ENCODE measurements around the gene ITGB6.
"Not testable (repeated sequence)": the region's sequence is repeated elsewhere in the genome, so short reads cannot be mapped to it uniquely, and the experiment has no call there.

The ITGB6 gene

DNA sequence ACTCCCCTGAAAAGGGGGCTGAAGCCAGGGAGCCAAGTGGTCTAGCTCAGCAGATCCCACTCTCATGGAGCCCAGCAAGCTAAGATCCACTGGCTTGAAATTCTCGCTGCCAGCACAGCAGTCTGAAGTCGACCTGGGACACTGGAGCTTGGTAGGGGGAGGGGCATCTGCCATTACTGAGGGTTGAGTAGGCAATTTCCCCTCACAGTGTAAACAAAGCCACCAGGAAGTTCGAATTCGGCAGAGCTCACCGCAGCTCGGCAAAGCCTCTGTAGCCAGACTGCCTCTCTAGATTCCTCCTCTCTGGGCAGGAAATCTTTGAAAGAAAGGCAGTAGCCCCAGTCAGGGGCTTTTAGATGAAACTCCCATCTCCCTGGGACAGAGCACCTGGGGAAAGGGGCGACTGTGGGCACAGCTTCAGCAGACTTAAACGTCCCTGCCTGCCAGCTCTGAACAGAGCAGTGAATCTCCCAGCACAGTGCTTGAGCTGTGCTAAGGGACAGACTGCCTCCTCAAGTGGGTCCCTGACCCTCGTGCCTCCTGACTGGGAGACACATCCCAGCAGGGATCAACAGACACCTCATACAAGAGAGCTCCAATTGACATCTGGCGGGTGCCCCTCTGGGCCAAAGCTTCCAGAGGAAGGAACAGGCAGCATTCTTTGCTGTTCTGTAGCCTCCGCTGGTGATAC lies 18.8 kb downstream of the ITGB6 start:
- peak; percentile 58 for DNase-seq (ENCODE audit: low spot score)

DNA sequence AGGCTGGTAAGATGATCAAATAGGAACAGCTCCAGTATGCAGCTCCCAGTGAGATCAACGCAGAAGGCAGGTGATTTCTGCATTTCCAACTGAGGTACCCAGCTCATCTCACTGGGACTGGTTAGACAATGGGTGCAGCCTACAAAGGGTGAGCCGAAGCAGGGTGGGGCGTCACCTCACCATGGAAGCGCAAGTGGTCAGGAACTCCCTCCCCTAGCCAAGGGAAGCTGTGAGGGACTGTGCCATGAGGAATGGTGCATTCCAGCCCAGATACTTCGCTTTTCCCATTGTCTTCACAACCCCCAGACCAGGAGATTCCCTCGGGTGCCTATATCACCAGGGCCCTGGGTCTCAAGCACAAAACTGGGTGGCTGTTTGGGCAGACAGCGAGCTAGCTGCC lies 19.4 kb downstream of the ITGB6 start:
- DNase-seq (ENCODE audit: low spot score) = not testable (repeated sequence)

DNA sequence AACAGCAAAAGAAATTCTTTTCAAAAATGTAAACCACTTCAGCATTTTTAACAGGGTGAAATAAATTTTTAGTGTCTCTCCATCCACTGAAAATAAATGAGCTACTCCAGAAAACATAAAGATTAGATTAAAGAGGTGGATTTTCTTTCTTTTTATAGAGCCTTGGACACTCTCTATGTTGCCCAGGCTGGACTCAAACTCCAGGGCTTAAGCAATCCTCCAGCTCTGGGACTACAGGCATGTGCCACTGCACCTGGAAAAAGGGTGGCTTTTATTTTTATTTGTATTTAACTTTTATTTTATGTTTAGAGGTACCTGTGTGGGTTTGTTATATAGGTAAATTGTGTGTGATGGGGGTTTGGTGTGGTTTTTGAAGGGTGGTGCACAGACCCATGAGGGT lies 19.9 kb downstream of the ITGB6 start:
- no peak for DNase-seq (ENCODE audit: low spot score)

DNA sequence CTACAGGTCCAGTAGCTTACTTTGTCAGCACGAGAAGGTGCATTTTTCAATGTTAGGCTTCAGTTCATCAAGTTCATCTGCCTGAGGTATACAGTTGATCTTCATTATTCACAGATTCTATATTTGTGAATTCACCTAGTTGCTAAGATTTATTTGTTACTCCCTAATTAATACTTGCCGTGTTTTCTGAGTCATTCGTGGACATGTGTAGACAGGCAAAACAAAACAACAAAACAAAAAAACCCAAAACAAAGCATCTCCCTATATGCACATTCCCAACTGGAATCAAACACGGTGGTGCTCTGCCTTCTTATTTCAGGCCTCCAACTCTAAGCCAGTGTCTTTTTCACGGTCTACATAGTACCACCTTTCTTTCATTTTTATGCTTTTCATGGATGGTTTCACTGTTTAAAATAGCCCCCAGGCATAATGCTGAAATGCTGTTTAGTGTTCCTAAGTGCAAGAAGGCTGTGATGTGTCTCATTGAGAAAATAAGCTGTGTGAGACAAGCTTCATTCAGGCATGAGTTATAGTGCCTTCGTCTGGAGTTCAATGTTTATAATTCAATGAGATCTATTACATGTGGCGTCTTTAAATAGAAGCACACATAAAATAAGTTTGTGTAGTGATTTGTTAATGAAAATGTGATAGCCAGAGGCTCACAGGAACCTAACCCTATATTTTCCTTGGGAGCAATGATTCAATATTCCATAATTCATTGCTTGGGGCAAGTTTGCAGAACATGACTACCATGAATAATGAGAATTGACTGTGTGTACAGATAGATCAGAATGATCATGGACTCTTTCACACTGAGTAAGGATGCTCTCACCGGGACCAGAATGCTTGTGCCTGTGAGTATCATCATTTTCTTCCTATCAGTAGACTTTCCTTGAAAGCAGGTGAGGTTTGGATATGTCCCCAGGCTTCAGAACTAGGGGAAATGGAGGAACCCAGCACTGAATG lies 24.6 kb downstream of the ITGB6 start:
- no peak for DNase-seq (ENCODE audit: low spot score)

DNA sequence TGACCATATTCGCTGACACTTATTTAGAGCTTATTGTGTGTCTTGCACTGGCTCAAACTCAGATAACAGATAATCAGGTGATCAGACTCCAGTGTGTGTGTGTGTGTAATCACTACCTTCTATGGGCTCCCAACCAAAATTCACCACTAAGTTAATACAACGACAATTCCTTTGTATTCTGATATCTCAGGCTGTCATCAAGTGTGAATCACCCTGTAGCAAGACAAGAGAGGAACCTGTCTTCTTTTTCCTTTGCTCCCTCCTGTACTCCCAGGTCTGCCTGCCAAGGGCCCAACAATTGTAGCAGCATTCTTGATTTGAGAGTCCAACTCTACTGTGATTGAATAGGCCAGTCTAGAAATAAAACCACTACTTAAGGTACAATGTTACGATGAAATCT lies 25.8 kb downstream of the ITGB6 start:
- DNase-seq (ENCODE audit: low spot score) = no peak

DNA sequence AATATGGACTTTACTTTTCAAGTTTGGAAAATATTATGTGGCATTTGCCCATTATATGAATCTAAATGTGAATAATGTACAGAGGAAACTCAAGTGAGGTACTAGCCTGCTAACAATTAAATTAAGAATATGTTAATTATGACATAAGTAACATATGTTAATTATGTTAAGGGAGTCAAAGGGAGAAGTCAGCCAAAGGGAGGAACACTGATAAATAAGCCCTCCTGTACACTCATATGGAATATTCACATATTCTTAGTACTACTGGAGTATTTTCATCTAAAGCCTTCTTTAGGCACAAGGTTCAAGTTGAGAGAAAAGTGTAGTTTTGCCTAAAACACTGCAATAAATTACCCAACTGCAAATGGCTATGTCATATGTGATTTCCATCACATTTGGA lies 30.1 kb downstream of the ITGB6 start:
- no peak for DNase-seq (ENCODE audit: low spot score)

DNA sequence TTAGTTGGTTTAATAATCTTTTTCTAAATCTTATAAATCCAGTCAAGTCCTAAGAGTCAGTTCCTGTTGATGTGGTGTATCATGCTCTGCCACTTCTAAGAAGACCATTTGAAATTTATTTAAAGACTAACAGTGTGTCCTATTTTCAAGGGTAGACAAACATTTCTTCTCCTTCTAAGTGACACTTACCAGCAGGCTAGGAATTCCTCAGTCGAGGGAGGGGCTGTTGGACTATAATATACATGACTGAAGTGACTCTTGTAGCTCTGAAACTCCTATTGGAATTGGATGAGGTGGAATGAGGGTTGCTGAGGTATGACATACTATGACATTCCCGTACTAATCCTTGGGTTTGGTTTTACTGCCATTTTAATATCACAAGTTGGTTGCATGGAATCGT lies 30.6 kb downstream of the ITGB6 start:
- DNase-seq (ENCODE audit: low spot score) = no peak

DNA sequence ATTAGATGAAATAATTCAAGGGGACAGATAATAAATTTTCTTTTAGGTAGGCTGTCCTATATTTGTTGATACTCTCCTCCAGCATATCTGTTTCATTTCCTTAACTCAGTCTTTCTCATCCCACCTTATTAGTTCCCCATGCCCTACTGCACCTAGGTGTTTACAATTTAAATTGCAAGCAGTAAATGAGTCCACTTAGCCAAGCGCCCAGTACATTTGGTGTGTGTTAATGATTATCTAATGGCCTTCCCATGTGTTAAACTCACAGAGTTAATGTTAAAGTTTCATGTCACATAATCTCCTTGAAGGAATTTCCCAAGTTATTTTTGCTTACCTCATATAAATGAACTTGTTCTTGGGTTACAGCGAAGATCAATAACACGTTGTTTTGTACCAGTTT lies 31.2 kb downstream of the ITGB6 start:
- no peak for DNase-seq (ENCODE audit: low spot score)

DNA sequence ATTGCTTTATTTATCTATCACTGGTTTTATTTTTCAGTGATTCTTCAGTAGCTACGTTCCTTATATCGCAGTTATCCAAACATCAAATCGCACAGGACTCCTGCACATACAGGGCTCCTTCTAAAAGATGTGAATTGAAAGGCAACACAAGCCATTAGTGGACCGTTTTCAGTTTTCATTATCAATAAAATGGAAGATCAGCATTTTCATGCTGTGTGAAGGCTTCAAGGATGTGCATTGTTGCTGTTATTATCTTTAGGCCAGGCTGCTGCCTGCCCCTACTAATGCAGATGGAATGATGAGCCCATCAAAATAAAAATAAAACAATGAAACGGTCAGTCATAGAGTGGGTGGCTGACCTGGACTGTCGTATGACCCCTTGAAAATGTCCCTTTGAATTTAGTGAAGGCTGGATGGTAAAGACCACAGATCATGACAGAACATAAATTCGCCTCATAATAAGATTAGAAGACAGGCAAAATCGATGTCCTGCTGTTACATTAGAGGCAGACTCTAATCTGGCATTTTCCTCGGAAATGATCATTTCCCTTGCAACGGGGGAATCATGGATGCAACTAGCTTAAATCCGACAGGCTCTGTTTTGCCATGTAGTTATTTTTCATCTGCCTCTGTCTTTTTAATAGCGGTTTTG lies 32.9 kb downstream of the ITGB6 start:
- no peak for DNase-seq (ENCODE audit: low spot score)

DNA sequence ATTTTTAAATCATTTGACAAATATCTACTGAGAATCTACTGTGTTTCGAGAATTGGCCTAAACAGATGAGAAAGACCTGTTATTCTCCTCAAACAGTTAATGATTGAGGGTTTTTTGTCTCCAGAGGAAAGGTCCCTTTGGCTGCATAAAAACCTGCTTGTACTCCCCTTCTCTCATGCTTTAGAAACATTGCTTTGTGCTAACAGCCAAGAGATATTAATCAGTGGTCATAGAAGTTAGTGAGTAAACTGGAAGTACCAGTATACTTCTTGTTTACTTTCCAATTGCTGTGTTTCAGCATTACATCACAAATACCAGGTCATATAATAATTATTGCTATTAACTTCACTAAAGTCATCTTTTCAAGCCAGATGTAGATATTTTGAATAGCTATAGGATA lies 34.1 kb downstream of the ITGB6 start:
- DNase-seq (ENCODE audit: low spot score) = no peak

DNA sequence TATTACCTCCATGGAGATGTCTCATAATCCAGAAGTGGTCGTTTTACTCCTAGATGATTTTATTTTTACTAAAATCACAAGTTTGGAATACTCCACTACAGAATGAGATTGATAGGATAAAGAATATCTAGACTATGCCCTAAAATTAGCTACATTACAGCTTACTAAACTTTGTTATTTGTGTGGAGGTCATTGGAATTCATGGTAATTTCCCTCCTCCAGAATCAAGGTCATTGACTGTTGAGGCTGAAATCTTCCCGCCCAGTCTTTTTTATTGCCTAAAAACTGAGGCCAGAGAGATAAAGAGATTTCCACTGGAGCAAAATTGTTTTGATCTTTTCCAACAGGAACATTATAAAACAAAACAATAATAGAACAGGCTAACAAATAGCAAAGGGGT lies 35.0 kb downstream of the ITGB6 start:
- DNase-seq (ENCODE audit: low spot score) = no peak

DNA sequence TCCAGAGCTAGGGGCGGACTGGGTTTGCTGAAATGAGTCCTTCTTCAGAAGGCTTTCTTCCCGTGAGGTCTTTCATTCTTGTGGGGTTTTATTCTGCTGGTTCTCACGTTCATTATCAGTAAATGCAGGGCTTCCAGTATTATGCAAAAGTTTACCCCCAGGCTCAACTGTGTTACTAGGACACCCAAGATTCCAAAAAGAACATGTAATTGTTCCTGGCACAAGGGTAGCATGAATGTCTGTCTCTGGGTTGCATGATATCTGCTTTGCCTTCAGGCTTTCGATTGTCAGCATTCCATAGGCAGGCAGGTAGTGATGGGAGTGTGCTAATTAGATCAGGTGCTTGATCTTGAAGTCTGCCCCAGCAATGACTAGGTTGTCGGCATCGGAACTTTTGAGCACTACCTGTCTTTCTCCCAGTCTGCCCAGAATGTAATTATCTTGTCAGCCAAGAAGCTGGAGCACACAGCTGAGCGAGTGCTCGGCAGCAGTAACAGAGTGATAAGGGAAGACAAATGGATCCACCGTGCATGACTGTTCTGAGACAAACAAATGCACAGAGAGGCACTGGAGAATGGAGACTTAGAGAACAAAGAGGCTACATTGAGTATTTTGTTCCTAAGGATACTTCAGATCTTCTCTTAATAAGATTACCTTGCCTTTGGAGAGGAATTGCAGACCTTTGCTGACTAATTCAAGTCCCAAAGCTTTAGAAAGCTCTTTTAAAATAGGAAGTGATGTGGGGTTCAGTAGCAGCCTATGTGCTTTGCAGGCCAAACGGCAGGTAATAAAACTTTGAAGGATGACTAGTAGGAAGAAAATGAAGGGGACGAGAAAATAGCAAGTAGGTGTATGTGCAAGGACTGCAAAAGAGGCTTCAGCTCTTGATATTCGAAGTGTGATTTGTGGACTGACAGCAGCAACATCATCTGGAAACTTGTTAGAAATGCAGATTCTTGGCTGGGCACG lies 41.9 kb downstream of the ITGB6 start:
- DNase-seq (ENCODE audit: low spot score) = no peak

DNA sequence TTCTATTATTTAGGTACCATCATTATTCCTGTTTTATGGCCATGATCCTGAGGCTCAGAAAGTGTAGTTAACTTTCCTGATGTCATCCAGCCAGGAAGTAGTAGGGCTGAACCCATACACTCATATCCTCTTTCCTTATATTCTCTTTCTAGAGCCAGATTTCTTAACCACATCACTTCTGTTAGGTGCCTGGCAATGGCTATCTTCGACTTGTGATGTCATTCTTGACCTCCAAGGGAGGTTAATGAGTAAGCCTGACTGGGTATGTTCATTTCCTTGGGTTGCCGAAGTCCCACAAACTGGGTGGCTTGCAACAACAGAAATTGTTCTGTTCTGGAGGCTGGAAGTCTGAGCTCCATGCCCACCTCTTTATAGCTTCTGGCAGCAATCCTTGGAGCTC lies 43.4 kb downstream of the ITGB6 start:
- DNase-seq (ENCODE audit: low spot score) = no peak

DNA sequence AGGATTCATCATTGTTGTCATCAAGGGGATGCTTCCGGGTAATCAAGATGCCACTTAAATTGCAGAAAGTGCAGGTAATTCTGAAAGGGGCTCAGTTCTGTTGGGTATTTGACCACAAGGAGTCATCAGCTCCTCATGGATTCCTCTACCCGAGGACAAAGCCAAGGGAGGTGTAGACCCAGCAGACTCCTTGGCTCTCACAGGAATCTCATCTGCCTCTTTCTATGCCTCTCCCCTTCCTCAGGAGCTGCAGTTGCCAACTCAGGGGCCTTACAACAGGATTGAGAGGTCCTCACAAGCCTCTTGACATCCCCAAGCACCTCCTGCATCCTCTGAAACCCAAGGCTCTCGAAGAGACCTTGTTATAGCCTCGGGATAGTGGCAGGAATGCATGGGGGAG lies 44.0 kb downstream of the ITGB6 start:
- no peak for DNase-seq (ENCODE audit: low spot score)

DNA sequence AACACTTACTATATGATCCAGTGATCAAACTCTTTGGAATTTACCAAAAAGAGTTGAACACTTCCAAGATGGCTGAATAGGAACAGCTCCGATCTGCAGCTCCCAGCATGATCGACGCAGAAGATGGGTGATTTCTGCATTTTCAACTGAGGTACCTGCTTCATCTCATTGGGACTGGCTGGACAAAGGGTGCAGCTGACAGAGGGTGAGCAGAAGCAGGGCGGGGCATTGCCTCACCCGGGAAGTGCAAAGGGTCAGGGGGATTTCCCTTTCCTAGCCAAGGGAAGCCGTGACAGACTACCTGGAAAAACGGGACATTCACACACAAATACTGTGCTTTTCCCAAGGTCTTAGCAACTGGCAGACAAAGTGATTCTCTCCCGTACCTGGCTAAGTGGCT lies 51.7 kb downstream of the ITGB6 start:
- DNase-seq (ENCODE audit: low spot score) = not testable (repeated sequence)

DNA sequence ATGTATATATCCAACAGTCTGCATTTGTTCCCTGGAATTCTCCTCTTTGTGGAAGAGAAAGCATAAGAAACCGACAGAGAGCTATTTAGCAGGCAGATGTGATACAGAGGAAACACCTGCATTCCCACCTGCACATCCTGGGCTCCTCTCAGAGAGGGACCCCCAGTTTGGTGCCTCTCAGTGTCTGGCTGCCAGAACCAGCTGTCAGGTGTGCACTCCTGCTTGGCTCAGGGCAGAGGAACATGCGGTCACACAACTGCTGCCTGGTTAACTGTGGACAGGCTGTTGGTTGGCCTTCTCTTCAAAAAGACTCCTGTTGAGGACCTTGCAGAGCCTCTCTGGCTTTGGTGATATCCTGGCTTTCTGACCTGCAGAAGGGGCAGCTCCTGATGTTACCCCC lies 54.6 kb downstream of the ITGB6 start:
- no peak for DNase-seq (ENCODE audit: low spot score)

DNA sequence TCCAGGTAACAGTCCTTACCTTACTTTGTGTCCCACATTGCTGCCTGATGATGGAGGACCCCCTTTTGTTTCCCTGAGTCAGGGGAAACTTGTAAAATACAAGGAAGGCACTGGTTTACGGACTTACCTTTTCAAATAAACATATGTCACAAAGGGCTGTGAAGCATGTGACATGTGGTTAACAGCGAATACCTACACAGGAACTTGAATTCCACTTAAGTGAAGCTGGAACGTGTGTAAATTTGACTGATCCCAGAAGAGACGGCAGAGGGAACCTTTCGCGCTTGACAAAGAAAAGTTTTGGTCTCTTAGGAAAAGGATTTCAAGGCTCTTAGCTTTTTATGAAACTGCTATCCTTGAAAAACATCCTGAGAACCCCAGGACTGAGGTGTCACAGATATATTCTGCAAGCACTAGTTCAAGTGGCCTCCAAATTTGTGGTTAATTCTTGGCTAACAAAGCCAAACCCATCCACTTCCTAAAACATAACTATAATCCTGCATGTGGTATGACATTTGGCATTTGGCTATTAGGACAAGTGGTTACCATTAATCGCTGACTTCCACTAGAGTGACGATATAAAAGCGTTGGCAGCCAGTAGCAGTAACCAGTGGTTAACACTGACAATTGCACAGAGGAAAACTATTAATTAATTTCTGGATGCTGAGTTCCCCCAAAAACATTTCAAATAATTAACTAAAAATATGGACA lies 55.6 kb downstream of the ITGB6 start:
- DNase-seq (ENCODE audit: low spot score) = no peak

DNA sequence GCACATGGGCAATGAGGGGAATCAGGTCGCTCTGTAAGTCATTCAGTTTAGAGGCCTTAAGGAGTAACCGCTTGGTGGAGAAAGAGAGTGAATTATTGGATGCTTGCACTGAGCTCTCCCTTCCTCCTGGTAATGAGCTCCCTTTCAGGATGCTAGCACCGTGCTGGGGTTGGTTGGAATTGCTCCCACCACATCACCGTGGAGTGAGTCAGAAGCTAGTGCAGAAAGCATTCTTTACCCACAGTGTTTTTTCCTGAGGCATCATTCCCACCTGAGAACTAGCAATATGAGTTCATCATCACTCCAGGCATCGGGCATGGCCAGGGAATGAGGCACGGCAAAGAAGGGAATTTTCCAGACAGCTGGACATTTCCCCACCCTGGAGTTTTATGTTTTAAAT lies 57.6 kb downstream of the ITGB6 start:
- DNase-seq (ENCODE audit: low spot score) = no peak

DNA sequence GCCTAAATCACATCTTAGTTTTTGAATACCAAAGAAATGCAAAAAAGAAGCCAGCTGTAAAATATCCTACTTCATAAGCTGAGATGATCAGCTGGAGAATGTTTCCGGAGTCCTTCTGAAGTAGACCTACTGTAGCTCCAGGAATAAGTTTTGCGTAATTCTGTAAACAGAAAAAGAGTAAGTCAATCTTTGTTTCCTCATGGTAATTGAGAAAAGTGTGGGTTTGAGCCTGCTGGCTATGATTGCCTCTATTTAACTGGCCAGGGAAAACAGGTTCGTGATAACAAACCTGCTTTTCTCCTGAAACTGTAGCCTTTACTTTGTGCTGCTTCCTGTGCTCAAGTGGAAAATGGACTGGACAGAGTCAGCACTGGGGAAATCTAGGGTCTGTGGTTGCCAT lies 58.2 kb downstream of the ITGB6 start:
- no peak for DNase-seq (ENCODE audit: low spot score)

DNA sequence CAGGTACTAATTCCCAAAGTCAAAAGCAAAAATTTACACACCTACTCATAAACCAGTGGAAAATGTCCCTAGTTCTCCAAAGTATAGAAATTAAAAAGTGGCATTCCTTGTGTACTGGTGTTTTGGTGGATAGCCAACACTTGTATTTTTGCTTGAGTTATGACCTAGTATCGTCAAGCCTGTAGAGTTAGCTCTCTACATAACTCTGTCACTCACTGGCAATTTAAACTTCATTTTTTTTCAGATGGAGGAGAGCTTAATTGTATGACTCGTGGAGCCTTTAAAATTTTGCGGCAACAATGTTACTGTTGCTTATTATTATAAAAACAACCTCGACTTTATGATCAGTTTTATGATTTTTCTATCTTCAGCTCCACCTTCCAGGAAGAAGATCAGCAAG lies 58.7 kb downstream of the ITGB6 start:
- no peak for DNase-seq (ENCODE audit: low spot score)

DNA sequence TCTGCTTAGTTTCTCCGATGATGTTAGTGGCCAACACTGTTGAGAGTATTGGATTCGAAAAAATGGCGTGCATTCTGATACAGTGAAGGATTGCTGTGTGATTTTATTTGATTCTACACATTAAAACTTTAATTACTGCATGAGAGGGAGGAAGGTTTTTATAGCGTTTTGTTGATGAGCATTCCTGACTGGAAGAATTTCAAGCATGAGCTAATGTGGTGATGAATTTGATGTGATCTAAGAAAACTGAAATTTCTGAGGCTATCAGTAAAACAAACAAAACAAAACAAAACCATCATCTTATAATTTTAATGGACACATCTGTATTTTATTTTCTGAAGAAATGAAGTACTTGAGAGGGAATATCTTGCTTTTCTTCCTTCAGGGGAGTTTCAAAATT lies 59.6 kb downstream of the ITGB6 start:
- DNase-seq (ENCODE audit: low spot score) = no peak

Measured in ecto neural progenitor cell (in vitro differentiated cells).